Glutamatergic neuron (in vitro differentiated cells): Measurements from ENCODE around the gene FZD10. TPM values are rescaled to one million over a fixed set of nuclear protein-coding genes. Genes with fewer than 3 reads are reported as not detected.

Experiments used
- DNase-seq: peaks from one replicate; pipeline ENCODE4 v3.0.0; 2022
- H3K27ac Mint-ChIP-seq: one replicate; pipeline ENCODE4 v1.8.0; 2020; ENCODE audit warnings: mild to moderate bottlenecking, mixed read lengths, inconsistent platforms; ENCODE audit not compliant: unreplicated experiment
- H3K27me3 Mint-ChIP-seq: one replicate; pipeline ENCODE4 v1.8.0; 2020; ENCODE audit warnings: mild to moderate bottlenecking, moderate library complexity, mixed read lengths, inconsistent platforms; ENCODE audit not compliant: unreplicated experiment
- H3K36me3 Mint-ChIP-seq: one replicate; pipeline ENCODE4 v1.8.0; 2020; ENCODE audit warnings: mild to moderate bottlenecking, mixed read lengths, inconsistent platforms; ENCODE audit not compliant: unreplicated experiment
- H3K4me1 Mint-ChIP-seq: one replicate; pipeline ENCODE4 v1.8.0; 2020; ENCODE audit warnings: mild to moderate bottlenecking, low read depth, mixed read lengths, inconsistent platforms; ENCODE audit not compliant: unreplicated experiment
- H3K4me3 Mint-ChIP-seq: one replicate; pipeline ENCODE4 v1.8.0; 2020; ENCODE audit warnings: mild to moderate bottlenecking, mixed read lengths, inconsistent platforms; ENCODE audit not compliant: unreplicated experiment
- H3K9me3 Mint-ChIP-seq: one replicate; pipeline ENCODE4 v1.8.0; 2020; ENCODE audit warnings: mild to moderate bottlenecking, moderate library complexity, mixed read lengths, inconsistent platforms; ENCODE audit not compliant: unreplicated experiment
- CTCF ChIP-seq: fragments of 200-600 bp; sonication (generic); IDR thresholded peaks from one replicate; pipeline ENCODE4 v1.5.0; 2021; ENCODE audit not compliant: partially characterized antibody, unreplicated experiment
- total RNA-seq: library from RNA; stranded (reverse); fragmentation: NEBNext Ultra II Directional; extraction: Animal tissue kit (Norgen Biotek cat#: 25700); gene quantifications from one replicate; pipeline ENCODE4 v1.2.1, GENCODE V29; 2021; ENCODE audit not compliant: unreplicated experiment

The FZD10 gene
- total RNA-seq, 1 donor from 2014 or later, result not detected

DNA sequence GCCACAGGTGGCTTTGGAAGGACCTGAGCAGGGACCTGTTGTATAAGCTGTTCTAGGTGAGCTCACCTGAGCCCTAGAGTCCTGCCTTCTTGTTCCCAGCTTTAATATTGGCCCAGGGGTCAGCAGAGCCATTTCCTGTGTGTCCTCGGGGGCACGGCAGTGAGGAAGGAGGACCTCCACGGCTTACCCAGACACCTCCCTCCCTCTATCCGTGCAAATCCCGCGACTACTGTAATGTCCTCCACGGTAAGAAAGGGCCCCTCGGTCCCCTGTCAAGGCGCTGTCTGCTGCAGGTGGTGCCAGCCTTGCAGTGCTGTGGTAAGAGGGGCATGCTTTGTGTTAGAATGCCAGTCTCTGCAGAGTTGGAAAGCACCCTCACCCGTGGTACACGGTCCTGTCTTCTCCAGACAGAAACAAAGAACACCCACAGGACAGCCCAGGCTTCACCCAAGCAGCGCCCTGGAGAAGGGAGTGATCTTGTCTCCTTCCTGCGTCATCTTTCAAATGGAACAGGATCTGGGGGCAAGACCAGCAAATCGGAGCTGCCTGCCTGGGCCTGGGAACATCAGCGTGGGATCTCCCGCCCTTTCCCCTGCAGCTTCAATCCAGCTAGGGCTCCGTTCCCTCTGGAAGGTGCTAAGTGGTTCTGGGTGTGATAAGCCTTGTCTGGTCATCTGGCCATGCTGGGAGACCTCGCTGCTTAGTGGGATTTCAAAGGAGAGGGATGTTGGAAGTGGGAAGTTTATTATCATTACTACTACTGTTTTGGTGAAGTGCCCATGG lies 20.2 kb upstream of the FZD10 start:
- Mint-ChIP-seq H3K27ac (no peak overlapping the region), H3K36me3 (peaks cover 6% of the 10 kb centered on the region), H3K4me1 (no peaks in the 10 kb centered on the region), H3K9me3 (peaks cover 5% of the 10 kb centered on the region), H3K4me3 (no peak overlapping the region), H3K27me3 (peaks cover 2% of the 10 kb centered on the region)
- TF ChIP-seq CTCF, result no peak
- no peak for DNase-seq

DNA sequence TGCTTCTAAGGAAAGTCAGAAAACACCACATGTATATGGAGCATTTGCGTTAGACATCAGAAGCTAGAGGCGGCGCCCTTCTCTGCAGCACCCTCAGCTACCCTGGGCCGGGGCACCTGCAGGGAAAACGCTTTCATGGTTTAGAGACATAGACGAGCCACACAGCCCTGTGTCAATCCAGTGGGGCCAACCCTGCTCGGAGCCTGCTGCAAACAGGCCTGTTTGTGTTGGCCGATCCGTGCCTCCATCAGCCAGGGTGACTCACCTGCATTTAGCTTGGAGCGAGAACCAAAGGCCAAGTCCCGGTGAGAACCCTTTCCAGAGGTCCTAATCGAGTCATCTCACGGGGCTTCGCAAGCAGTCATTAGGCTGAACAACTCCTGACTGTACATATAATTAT lies 19.5 kb upstream of the FZD10 start:
- Mint-ChIP-seq H3K36me3 (peaks cover under 1% of the 10 kb centered on the region), H3K27ac (no peak overlapping the region), H3K9me3 (peaks cover 5% of the 10 kb centered on the region), H3K4me1 (no peaks in the 10 kb centered on the region), H3K4me3 (no peak overlapping the region), H3K27me3 (peaks cover 2% of the 10 kb centered on the region)
- DNase-seq, result no peak
- no peak for TF ChIP-seq CTCF

GRCh38 chr12:130143136-130143535 lies 19.1 kb upstream of the FZD10 start:
- Mint-ChIP-seq H3K4me3 (no peak overlapping the region), H3K27me3 (peaks cover 3% of the 10 kb centered on the region), H3K36me3 (no peaks in the 10 kb centered on the region), H3K9me3 (peaks cover 5% of the 10 kb centered on the region), H3K4me1 (no peaks in the 10 kb centered on the region), H3K27ac (no peak overlapping the region)
- TF ChIP-seq CTCF, result no peak
- no peak for DNase-seq

- Mint-ChIP-seq H3K36me3 (no peaks in the 10 kb centered on the region), H3K4me1 (no peaks in the 10 kb centered on the region), H3K27ac (no peak overlapping the region), H3K4me3 (no peak overlapping the region), H3K9me3 (peaks cover 2% of the 10 kb centered on the region), H3K27me3 (peaks cover 4% of the 10 kb centered on the region)
- no peak for DNase-seq
- no peak for TF ChIP-seq CTCF
Measured at GRCh38 chr12:130144256-130144655, 18.0 kb upstream of the FZD10 start.

- DNase-seq, result no peak
- Mint-ChIP-seq H3K27ac (no peak overlapping the region), H3K36me3 (no peaks in the 10 kb centered on the region), H3K27me3 (peaks cover 4% of the 10 kb centered on the region), H3K9me3 (peaks cover 2% of the 10 kb centered on the region), H3K4me3 (no peak overlapping the region), H3K4me1 (no peaks in the 10 kb centered on the region)
- no peak for TF ChIP-seq CTCF
Measured at GRCh38 chr12:130145731-130146130, 16.5 kb upstream of the FZD10 start.
